Ovary (tissue), 9 donors: Measurements from ENCODE around the gene NOXA1. TPM values are rescaled to one million over a fixed set of nuclear protein-coding genes. Genes with fewer than 3 reads are reported as not detected.

ENCODE experiments used
- DNase-seq, 5 donors: peaks; one replicate each; pipeline ENCODE4 v3.0.0-alpha.2; 2019 to 2020
- H3K27ac ChIP-seq, 2 donors: fragments of 200-600 bp; one replicate each; pipeline versions ENCODE4 v1.5.1 to v1.8.0; 2019 to 2022
- H3K27me3 ChIP-seq: fragments of 200-600 bp; one replicate; pipeline ENCODE4 v1.8.0; 2022
- H3K36me3 ChIP-seq: fragments of 200-600 bp; sonication (generic); one replicate; pipeline ENCODE4 v1.5.1; 2019
- H3K4me1 ChIP-seq: one replicate; pipeline ENCODE4 v1.8.1; 2013; ENCODE audit warnings: mild to moderate bottlenecking, moderate library complexity; ENCODE audit not compliant: insufficient read depth
- H3K4me3 ChIP-seq: fragments of 200-600 bp; sonication (generic); one replicate; pipeline ENCODE4 v1.5.1; 2017
- H3K9me3 ChIP-seq, 2 donors: fragments of 200-600 bp in 1 of 2; sonication (generic) in 1 of 2; one replicate each; pipeline versions ENCODE4 v1.5.1 to v1.8.1; 2013 to 2019; ENCODE audit warnings: mild to moderate bottlenecking in 1 of 2, moderate library complexity in 1 of 2
- CTCF ChIP-seq, 3 donors: fragments of 450-650 bp in 2 of 3; fragments of 200-600 bp in 1 of 3; IDR thresholded peaks; one replicate each; pipeline versions ENCODE4 v1.5.1 to v1.8.0; 2016 to 2022; ENCODE audit warnings: antibody characterized with exemption in 3 of 3, mild to moderate bottlenecking in 1 of 3
- EP300 ChIP-seq: sonication (generic); formaldehyde crosslinking; IDR thresholded peaks from one replicate; pipeline ENCODE4 v1.6.1; 2017; ENCODE audit warnings: antibody characterized with exemption
- POLR2A ChIP-seq: fragments of 450-650 bp; IDR thresholded peaks from one replicate; pipeline ENCODE4 v1.6.1; 2017; ENCODE audit warnings: antibody characterized with exemption, mild to moderate bottlenecking, moderate library complexity
- WGBS, 3 donors: extraction: QIAGEN DNeasy Blood & Tissue Kit in 1 of 3; methylation state at CpG; one replicate each; pipeline versions ENCODE4 v1.1.5 to v1.1.7; 2013 to 2017; 5-methylcytosine and 5-hydroxymethylcytosine counted together
- intact Hi-C, 4 donors: fragments of 100-400 bp; cut with DNase I; formaldehyde crosslinking; loops; one replicate each; pipeline versions ENCODE4 v1.11.0 to v1.15.1; 2022 to 2023
- polyA plus RNA-seq, 2 donors: library from polyadenylated mRNA; stranded (reverse); fragments of 200-250 nt in 1 of 2; fragments of 350-450 nt in 1 of 2; fragmentation: Illumina TruSeq in 1 of 2; extraction: RNeasy Lipid Tissue Mini Kit (QIAGEN cat#74804) in 1 of 2; gene quantifications; one replicate each; pipeline ENCODE4 v1.2.3, GENCODE V29; 2013 to 2014
- total RNA-seq, 7 donors: library from RNA; depleted of rRNA in 2 of 7; stranded (reverse); fragments of >200 nt in 2 of 7; fragmentation: NEBNext Ultra II Directional in 3 of 7; extraction: Animal tissue kit (Norgen Biotek cat#: 25700) in 3 of 7; gene quantifications; one replicate each; pipeline versions ENCODE4 v1.1.0 to v1.2.4, GENCODE V29; 2016 to 2023
- donor health status: DM: no; HTN: no; CAD: no; lungs with moderate emphysema.
- donor health status: DM: no; HTN: no; CAD: no.
- donor health status: Bipolar disorder and iron deficiency.
- donor health status: DM: yes; HTN: yes; CAD: no.
- donor health status: DM: no; HTN: no; CAD: no.
- donor health status: DM: yes; HTN: yes; CAD: no.

NOXA1 gene
- total and polyA plus RNA-seq, 9 donors = 7.1 to 18.5 (median 12.1) TPM; not detected in 1

DNA sequence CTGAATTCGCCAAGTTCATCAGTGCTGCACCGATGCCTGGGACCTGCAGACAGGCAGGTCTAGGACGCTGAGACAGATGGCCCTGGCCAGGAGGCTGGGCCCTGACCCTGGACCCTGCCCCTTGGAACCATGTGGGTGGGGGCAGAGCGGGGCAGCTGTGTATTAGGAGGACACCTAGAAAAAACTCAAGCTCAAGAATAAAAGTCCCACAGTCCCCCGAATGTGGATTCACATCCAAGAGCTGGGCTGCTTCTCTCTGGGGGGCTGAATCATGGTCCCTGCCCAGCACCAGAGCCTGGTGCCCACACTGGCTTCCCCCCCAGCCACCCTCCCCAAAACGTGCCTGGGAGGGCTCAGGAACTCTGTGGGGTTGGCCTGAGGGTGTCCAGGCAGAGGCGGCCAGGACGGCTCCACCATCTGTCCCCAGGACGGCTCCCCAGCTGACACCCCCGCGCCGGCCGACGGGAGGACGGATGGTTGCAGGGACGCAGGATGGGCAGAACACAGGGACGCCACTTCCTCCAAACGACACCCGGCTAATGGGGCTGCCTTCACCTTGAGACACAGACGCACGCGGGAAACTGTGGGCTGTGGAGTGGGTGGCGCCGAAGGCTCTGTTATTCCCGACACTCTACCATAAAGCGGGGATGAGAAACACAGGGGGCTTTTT is 35.2 kb upstream of the NOXA1 start:
- Histone ChIP-seq H3K4me3 (no peak overlapping the region), H3K4me1 (no peaks in the 10 kb centered on the region), H3K36me3 (no peaks in the 10 kb centered on the region), H3K27ac (no peak overlapping the region), H3K9me3 (no peaks in the 10 kb centered on the region), H3K27me3 (no peaks in the 10 kb centered on the region)
- intact Hi-C loops = loop anchor here in 1 of 4 donors (5.0 kb wide), 1 partner anchor 616 kb away; no protein-coding TSS in a partner anchor
- no peak for TF ChIP-seq CTCF (IDR thresholded peaks at IDR 0.05)
- no peak for TF ChIP-seq EP300
- TF ChIP-seq POLR2A = no peak
- 71 to 79% (median 76%) methylated on average over 26 of the region's 26 CpGs for WGBS, 3 donors
- peak in 1 of 5 donors; percentile 14 for DNase-seq

DNA sequence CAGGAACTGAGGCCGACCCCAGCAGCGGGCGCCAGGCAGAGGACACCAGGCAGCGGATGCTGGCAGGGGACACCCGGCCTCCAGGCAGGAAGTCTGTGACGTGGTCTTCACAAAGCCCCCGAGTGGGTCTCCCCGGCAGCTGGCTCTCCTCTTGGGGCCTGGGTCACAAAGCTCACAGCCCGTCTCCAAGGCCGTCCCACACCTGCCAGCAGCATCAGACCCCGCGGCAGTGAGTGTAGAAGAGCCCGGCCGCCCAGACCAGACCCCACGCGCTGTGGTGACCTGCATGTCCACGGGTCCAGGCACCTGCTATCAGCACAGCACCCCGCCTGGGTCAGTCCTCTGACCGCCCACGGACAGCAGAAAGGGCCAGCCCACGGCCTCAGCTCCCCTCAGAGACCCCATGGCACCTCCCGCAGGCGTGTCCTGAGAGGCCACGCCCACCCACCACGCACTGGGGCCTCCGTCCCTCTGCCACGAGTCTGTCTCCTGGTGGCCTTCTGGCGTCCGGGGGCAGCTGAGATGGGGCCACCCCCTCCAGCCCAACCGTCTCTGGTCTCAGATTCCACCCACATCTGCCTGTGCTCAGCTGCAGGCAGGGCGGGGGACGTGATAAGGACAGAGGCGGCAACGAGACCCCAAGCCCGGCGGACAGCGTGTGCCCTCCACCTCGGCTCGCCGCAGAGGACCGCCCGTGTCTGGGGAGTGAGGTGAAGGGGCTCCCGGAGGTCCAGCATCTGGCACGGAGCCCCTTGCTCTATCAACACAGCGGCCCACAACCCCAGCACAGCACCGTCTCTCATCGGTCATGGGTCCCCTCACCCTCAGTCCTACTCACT is 34.4 kb upstream of the NOXA1 start:
- Histone ChIP-seq H3K4me1 (no peaks in the 10 kb centered on the region), H3K27ac (no peak overlapping the region), H3K36me3 (no peaks in the 10 kb centered on the region), H3K27me3 (no peaks in the 10 kb centered on the region), H3K4me3 (no peak overlapping the region), H3K9me3 (no peaks in the 10 kb centered on the region)
- intact Hi-C loops = loop anchor here in 1 of 4 donors (5.0 kb wide), 1 partner anchor 617 kb away; no protein-coding TSS in a partner anchor
- 72 to 89% (median 79%) methylated on average over 24 to 47 of the region's 47 CpGs for WGBS, 3 donors
- peak in 1 of 5 donors; percentile 20 for DNase-seq
- TF ChIP-seq CTCF (IDR thresholded peaks at IDR 0.05) (no peak), EP300 (no peak), POLR2A (no peak)

DNA sequence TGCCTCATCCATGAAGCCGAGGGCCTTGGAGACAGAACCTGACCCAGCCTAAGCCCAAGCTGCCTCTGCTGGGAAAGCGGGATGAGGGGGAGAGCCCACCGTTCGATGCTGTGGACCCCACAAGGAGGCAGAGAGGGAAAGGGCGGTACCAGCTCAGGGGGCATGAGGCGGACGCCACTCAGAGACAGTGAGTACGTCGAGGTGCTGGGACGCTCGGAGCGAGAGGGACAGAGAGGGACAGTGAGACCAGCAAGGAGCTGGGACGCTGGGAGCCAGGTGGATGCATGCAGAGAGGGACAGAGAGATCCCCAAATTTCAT is 33.8 kb upstream of the NOXA1 start:
- 89 to 90% (median 90%) methylated on average over 13 of the region's 13 CpGs for WGBS, 3 donors

More for the DNA sequence above, 33.8 kb upstream of the NOXA1 start:
- Histone ChIP-seq H3K36me3 (no peaks in the 10 kb centered on the region), H3K27ac (no peak overlapping the region), H3K4me1 (no peaks in the 10 kb centered on the region), H3K27me3 (no peaks in the 10 kb centered on the region), H3K9me3 (no peaks in the 10 kb centered on the region), H3K4me3 (no peak overlapping the region)
- intact Hi-C loops = loop anchor here in 1 of 4 donors (5.0 kb wide), 1 partner anchor 617 kb away; no protein-coding TSS in a partner anchor
- TF ChIP-seq EP300 = no peak
- TF ChIP-seq CTCF (IDR thresholded peaks at IDR 0.05) = no peak
- no peak for TF ChIP-seq POLR2A
- peak in 1 of 5 donors; percentile 22 for DNase-seq
